Gastrocnemius medialis (tissue), 4 donors: ENCODE results near the gene GPR62. TPM values are rescaled to one million over a fixed set of nuclear protein-coding genes. Genes with fewer than 3 reads are reported as not detected.

ENCODE experiments used
- ATAC-seq, 2 donors: fragments of 150-250 bp; one replicate each; pipeline ENCODE4 v1.9.1; 2016
- DNase-seq, 2 donors: peaks; one replicate each; pipeline ENCODE4 v3.0.0-alpha.2; 2019
- H3K27ac ChIP-seq, 4 donors: fragments of 200-600 bp; sonication (generic); 1 replicate in 1 of 4; 2 replicates in 3 of 4; pipeline ENCODE4 v1.5.1; 2016 to 2018; ENCODE audit warnings: mild to moderate bottlenecking in 2 of 4, moderate library complexity in 1 of 4
- H3K27me3 ChIP-seq, 3 donors: fragments of 200-600 bp; sonication (generic) in 2 of 3; 1 replicate in 1 of 3; 2 replicates in 2 of 3; pipeline versions ENCODE4 v1.5.1 to v1.6.0; 2016 to 2019; ENCODE audit warnings: mild to moderate bottlenecking in 1 of 3, moderate library complexity in 1 of 3
- H3K36me3 ChIP-seq, 2 donors: fragments of 200-600 bp; sonication (generic) in 1 of 2; one replicate each; pipeline ENCODE4 v1.5.1; 2017 to 2018
- H3K4me1 ChIP-seq, 2 donors: fragments of 200-600 bp; sonication (generic) in 1 of 2; one replicate each; pipeline ENCODE4 v1.5.1; 2016 to 2017; ENCODE audit warnings: mild to moderate bottlenecking in 2 of 2
- H3K4me3 ChIP-seq, 4 donors: fragments of 200-600 bp; sonication (generic) in 3 of 4; 1 replicate in 1 of 4; 2 replicates in 3 of 4; pipeline ENCODE4 v1.5.1; 2016 to 2019; ENCODE audit warnings: mild to moderate bottlenecking in 2 of 4
- H3K9me3 ChIP-seq, 3 donors: fragments of 200-600 bp; sonication (generic) in 2 of 3; 1 replicate in 1 of 3; 2 replicates in 2 of 3; pipeline ENCODE4 v1.5.1; 2016 to 2019
- POLR2A ChIP-seq, 2 donors: fragments of 450-650 bp; IDR thresholded peaks; one replicate each; pipeline ENCODE4 v1.6.1; 2017; ENCODE audit warnings: antibody characterized with exemption in 2 of 2, mild to moderate bottlenecking in 2 of 2, moderate library complexity in 2 of 2
- in situ Hi-C, 4 donors: fragments of 200-750 bp; cut with MboI; loops; one replicate each; pipeline versions ENCODE4 v1.15.0 to v1.8.0; 2017; ENCODE audit warnings: low sequenced_read_pairs in 4 of 4
- intact Hi-C: fragments of 100-400 bp; cut with DNase I; formaldehyde crosslinking; loops from one replicate; pipeline ENCODE4 v1.15.1; 2023; ENCODE audit warnings: low total_unique reads
- total RNA-seq, 4 donors: library from RNA; depleted of rRNA; stranded (reverse); fragments of >200 nt; gene quantifications; one replicate each; pipeline versions ENCODE4 v1.1.0 to v1.2.3, GENCODE V29; 2016
- TF ChIP-seq, protein P1 (sequence below), 5 experiments: fragments of 450-650 bp in 3 of 5; fragments of 200-600 bp in 2 of 5; sonication (generic) in 2 of 5; IDR thresholded peaks in 4 of 5; conservative IDR thresholded peaks in 1 of 5; 1 replicate in 4 of 5; 2 replicates in 1 of 5; pipeline ENCODE4 v1.5.1; 2016 to 2019; ENCODE audit warnings: antibody characterized with exemption in 5 of 5, mild to moderate bottlenecking in 3 of 5, moderate library complexity in 3 of 5

Gene GPR62, protein sequence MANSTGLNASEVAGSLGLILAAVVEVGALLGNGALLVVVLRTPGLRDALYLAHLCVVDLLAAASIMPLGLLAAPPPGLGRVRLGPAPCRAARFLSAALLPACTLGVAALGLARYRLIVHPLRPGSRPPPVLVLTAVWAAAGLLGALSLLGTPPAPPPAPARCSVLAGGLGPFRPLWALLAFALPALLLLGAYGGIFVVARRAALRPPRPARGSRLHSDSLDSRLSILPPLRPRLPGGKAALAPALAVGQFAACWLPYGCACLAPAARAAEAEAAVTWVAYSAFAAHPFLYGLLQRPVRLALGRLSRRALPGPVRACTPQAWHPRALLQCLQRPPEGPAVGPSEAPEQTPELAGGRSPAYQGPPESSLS
- 1 to 10 TPM in 1 of 4 donors, under 1 TPM in 3; 0.18 to 2.5 (median 0.37) TPM for total RNA-seq

- Histone ChIP-seq H3K27me3 (no peaks in the 10 kb centered on the region), H3K4me3 (peak within 1 kb of the TSS; percentile 33 to 61 (median 48)), H3K4me1 (peaks cover 10 to 18% of the 10 kb centered on the region in 2 donors), H3K27ac (peak within 1 kb of the TSS; percentile 67 to 85 (median 84)), H3K36me3 (peaks cover 0 to 27% of the 10 kb centered on the region in 2 donors), H3K9me3 (no peaks in the 10 kb centered on the region)
- no peak for TF ChIP-seq POLR2A (IDR thresholded peaks at IDR 0.05)
- TF ChIP-seq, protein P1, sequence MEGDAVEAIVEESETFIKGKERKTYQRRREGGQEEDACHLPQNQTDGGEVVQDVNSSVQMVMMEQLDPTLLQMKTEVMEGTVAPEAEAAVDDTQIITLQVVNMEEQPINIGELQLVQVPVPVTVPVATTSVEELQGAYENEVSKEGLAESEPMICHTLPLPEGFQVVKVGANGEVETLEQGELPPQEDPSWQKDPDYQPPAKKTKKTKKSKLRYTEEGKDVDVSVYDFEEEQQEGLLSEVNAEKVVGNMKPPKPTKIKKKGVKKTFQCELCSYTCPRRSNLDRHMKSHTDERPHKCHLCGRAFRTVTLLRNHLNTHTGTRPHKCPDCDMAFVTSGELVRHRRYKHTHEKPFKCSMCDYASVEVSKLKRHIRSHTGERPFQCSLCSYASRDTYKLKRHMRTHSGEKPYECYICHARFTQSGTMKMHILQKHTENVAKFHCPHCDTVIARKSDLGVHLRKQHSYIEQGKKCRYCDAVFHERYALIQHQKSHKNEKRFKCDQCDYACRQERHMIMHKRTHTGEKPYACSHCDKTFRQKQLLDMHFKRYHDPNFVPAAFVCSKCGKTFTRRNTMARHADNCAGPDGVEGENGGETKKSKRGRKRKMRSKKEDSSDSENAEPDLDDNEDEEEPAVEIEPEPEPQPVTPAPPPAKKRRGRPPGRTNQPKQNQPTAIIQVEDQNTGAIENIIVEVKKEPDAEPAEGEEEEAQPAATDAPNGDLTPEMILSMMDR (IDR thresholded peaks at IDR 0.05 in 4 of 5, conservative IDR thresholded peaks at IDR 0.05 in 1 of 5), result no peak
- intact Hi-C loops (no loop called here), in situ Hi-C loops (no loop called here)
- peak in 1 of 2 donors; percentile 69 for DNase-seq
- ATAC-seq, result peak; percentile 14 to 55
Measured at GRCh38 chr3:51955175-51955892, at the start of gene GPR62. TSS of gene GPR62 (plus strand) at chr3:51955381. CDS start at chr3:51955653, 272 bp downstream.

DNA sequence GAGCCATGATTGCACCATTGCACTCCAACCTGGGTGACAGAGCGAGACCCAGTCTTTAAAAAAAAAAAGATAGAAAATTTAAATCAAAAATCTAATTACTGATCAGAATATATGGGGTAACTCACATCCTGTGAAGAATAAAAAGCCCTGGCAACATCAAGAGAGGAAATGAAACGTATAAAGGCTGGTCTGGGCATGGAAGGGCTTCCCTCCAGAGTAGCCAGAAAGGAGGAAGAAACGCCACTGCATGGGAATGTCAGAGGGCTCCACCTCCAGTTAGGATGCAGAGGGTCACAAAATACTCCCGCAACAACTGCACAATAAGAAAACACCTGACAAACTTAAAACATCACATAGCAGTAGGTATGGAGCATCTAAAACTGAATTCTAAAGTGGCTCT, 47.2 kb upstream of the GPR62 start:
- Histone ChIP-seq H3K27ac (no peak overlapping the region), H3K4me3 (no peak overlapping the region), H3K27me3 (no peaks in the 10 kb centered on the region), H3K9me3 (no peaks in the 10 kb centered on the region), H3K36me3 (no peaks in the 10 kb centered on the region), H3K4me1 (no peaks in the 10 kb centered on the region)
- DNase-seq, result no peak
- intact Hi-C loops, result no loop called here
- no peak for ATAC-seq
- TF ChIP-seq, protein P1 (IDR thresholded peaks at IDR 0.05 in 4 of 5, conservative IDR thresholded peaks at IDR 0.05 in 1 of 5), result no peak
- TF ChIP-seq POLR2A (IDR thresholded peaks at IDR 0.05), result no peak
- in situ Hi-C loops, result no loop called here

DNA sequence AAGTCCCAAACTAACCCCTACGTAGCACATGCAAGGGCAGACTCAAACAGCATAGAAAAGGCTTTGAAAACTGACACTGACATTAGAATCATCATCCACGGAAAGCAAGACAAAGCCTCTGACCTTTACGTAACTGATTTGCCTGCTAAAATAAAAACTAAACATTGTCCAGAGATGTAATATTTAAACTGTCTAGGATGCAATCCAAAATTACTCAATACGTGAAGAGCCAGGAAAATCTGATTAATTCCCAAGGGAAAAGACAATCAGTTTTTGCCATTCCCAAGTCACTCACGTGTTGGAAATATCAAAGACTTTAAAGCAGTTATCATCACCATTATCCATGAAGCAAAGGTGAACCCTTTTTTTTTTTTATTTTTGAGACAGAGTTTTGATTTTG, 38.8 kb upstream of the GPR62 start:
- H3K4me3 ChIP-seq, result no peak overlapping the region
- H3K36me3 ChIP-seq, result no peaks in the 10 kb centered on the region
- no peaks in the 10 kb centered on the region for H3K27me3 ChIP-seq
- H3K4me1 ChIP-seq, result no peaks in the 10 kb centered on the region
- DNase-seq (no peak), ATAC-seq (no peak)
- H3K27ac ChIP-seq, result no peak overlapping the region
- intact Hi-C loops, result no loop called here
- TF ChIP-seq POLR2A (IDR thresholded peaks at IDR 0.05), result no peak
- TF ChIP-seq, protein P1 (IDR thresholded peaks at IDR 0.05 in 4 of 5, conservative IDR thresholded peaks at IDR 0.05 in 1 of 5), result no peak
- no peaks in the 10 kb centered on the region for H3K9me3 ChIP-seq
- in situ Hi-C loops, result no loop called here

- H3K27me3 ChIP-seq, result no peaks in the 10 kb centered on the region
- no peak for ATAC-seq
- TF ChIP-seq, protein P1 (IDR thresholded peaks at IDR 0.05 in 4 of 5, conservative IDR thresholded peaks at IDR 0.05 in 1 of 5), result no peak
- TF ChIP-seq POLR2A (IDR thresholded peaks at IDR 0.05), result no peak
- H3K36me3 ChIP-seq, result no peaks in the 10 kb centered on the region
- H3K4me1 ChIP-seq, result peaks cover 0 to 4% of the 10 kb centered on the region in 2 donors
- intact Hi-C loops, result no loop called here
- H3K9me3 ChIP-seq, result no peaks in the 10 kb centered on the region
- H3K4me3 ChIP-seq, result no peak overlapping the region
- in situ Hi-C loops, result no loop called here
- DNase-seq, result no peak
- no peak overlapping the region for H3K27ac ChIP-seq
Measured at GRCh38 chr3:51921081-51921578, 34.1 kb upstream of the GPR62 start.
